IPS-20b (cell line): Measurements from ENCODE around the gene ASB13.

Source experiments
- H3K27ac ChIP-seq: one replicate; pipeline ENCODE4 v1.5.1; 2013; ENCODE audit warnings: low read length
- H3K27me3 ChIP-seq: 2 replicates; pipeline ENCODE4 v1.6.1; 2013; ENCODE audit warnings: mild to moderate bottlenecking, low read length, inconsistent platforms; ENCODE audit not compliant: insufficient read depth
- H3K36me3 ChIP-seq: 2 replicates; pipeline ENCODE4 v1.6.1; 2013; ENCODE audit warnings: low read depth, mild to moderate bottlenecking, inconsistent platforms, low read length, moderate library complexity; ENCODE audit not compliant: insufficient read depth
- H3K4me1 ChIP-seq: 2 replicates; pipeline ENCODE4 v1.6.1; 2013; ENCODE audit warnings: mild to moderate bottlenecking, control low read depth, inconsistent platforms, low read length, moderate library complexity; ENCODE audit not compliant: insufficient read depth
- H3K4me3 ChIP-seq: 2 replicates; pipeline ENCODE4 v1.5.1; 2013; ENCODE audit warnings: mild to moderate bottlenecking, low read length, inconsistent platforms
- H3K9ac ChIP-seq: 2 replicates; pipeline ENCODE4 v1.6.1; 2013; ENCODE audit warnings: low read depth, mild to moderate bottlenecking, inconsistent platforms, low read length, moderate library complexity
- H3K9me3 ChIP-seq: 2 replicates; pipeline ENCODE4 v1.6.1; 2013; ENCODE audit warnings: mild to moderate bottlenecking, low read depth, low read length, inconsistent platforms; ENCODE audit not compliant: insufficient read depth

ASB13 gene

DNA sequence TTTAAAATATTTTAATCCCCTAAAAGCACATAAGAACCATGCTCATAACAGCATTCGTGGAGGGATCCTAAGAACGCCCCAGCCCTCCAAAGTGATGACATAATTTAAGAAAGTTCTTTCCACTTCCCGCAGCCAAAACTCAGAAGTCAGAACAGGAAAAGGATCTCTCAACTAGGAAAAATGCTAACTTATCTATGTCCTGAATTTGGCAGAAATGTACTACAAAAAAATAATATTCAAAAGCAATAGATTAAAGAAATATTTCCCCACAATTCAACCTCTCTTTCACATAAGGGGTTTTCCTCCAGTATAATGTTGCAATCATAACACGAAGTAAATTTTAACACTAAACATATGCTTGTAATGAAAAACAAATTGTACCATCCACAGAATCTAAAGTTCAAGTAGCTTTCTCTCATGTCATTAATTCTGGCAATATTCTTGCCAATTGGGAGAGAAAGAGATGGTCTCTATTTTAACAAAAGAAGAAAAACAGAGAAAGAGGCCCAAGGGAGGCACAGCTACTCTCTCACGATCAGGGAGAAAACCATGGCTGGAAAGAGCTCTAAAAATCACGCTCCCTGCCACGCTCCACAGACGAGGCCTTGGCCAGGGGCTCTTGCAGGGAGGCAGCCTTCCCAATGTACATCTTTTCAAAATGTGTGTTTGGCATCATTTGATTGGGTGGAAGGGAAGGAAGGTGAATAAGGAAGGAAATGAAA, 22.9 kb downstream of the ASB13 start:
- no peaks in the 10 kb centered on the region for H3K27me3 ChIP-seq
- H3K9ac ChIP-seq, result no peak overlapping the region
- no peaks in the 10 kb centered on the region for H3K9me3 ChIP-seq
- H3K36me3 ChIP-seq, result peaks cover 56% of the 10 kb centered on the region
- no peak overlapping the region for H3K27ac ChIP-seq
- H3K4me3 ChIP-seq, result no peak overlapping the region
- H3K4me1 ChIP-seq, result no peaks in the 10 kb centered on the region

GRCh38 chr10:5641501-5641900, 24.9 kb downstream of the ASB13 start:
- Histone ChIP-seq H3K4me3 (no peak overlapping the region), H3K36me3 (peaks cover 37% of the 10 kb centered on the region), H3K9ac (no peak overlapping the region)

GRCh38 chr10:5640501-5640900, 25.9 kb downstream of the ASB13 start:
- Histone ChIP-seq H3K4me1 (no peaks in the 10 kb centered on the region), H3K27ac (no peak overlapping the region), H3K9me3 (no peaks in the 10 kb centered on the region), H3K36me3 (peaks cover 35% of the 10 kb centered on the region), H3K9ac (no peak overlapping the region), H3K4me3 (no peak overlapping the region), H3K27me3 (no peaks in the 10 kb centered on the region)

More at GRCh38 chr10:5641501-5641900, 24.9 kb downstream of the ASB13 start:
- H3K27ac ChIP-seq, result no peak overlapping the region
- H3K27me3 ChIP-seq, result no peaks in the 10 kb centered on the region
- H3K9me3 ChIP-seq, result no peaks in the 10 kb centered on the region
- H3K4me1 ChIP-seq, result no peaks in the 10 kb centered on the region

DNA sequence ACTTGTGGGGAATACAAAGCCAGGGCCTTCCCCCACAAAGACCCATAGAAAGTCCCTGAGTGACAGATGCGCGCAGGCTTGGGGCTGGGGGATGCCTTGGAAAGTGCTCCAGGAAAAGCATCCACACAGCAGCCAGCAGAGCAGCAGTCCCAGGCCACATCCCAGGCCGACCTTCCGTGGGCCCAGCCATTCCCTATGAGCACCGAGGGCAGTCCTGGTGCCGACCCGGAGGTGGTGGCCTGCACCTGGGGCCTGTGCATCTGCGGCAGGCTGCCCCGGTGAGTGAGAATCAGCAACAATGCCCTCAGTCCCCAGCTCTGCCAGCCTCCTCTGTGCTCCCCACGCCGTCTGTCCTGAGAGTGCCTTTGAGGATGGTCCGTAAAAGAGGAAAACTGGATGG, 26.4 kb downstream of the ASB13 start:
- Histone ChIP-seq H3K27me3 (no peaks in the 10 kb centered on the region), H3K27ac (no peak overlapping the region), H3K4me1 (no peaks in the 10 kb centered on the region), H3K9ac (no peak overlapping the region), H3K36me3 (peaks cover 35% of the 10 kb centered on the region), H3K4me3 (no peak overlapping the region), H3K9me3 (no peaks in the 10 kb centered on the region)

DNA sequence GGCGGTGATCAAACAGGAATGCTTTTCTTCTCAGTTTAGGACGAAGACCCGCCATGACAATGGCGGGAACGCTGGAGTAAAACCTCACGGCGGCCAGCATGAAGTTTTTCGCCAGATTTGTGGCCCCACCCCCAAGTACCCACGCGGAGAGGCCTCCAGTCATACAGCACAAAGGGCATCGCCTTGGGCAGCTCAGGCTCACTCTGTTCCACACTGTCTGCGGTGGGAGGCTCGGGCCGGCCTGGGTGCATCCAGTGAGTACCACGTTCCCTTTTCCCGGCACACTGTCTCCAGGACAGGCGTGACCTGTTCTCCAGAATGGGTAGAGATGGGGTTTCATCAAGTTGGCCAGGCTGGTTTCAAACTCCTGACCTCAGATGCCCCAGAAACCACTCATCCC, 27.3 kb downstream of the ASB13 start:
- no peak overlapping the region for H3K9ac ChIP-seq
- peaks cover 35% of the 10 kb centered on the region for H3K36me3 ChIP-seq
- no peaks in the 10 kb centered on the region for H3K27me3 ChIP-seq
- H3K4me1 ChIP-seq, result no peaks in the 10 kb centered on the region
- no peaks in the 10 kb centered on the region for H3K9me3 ChIP-seq
- no peak overlapping the region for H3K4me3 ChIP-seq
- no peak overlapping the region for H3K27ac ChIP-seq

GRCh38 chr10:5638494-5638893, 27.9 kb downstream of the ASB13 start:
- Histone ChIP-seq H3K27me3 (no peaks in the 10 kb centered on the region), H3K27ac (no peak overlapping the region), H3K36me3 (peaks cover 32% of the 10 kb centered on the region), H3K4me3 (no peak overlapping the region), H3K4me1 (no peaks in the 10 kb centered on the region), H3K9ac (no peak overlapping the region), H3K9me3 (no peaks in the 10 kb centered on the region)

DNA sequence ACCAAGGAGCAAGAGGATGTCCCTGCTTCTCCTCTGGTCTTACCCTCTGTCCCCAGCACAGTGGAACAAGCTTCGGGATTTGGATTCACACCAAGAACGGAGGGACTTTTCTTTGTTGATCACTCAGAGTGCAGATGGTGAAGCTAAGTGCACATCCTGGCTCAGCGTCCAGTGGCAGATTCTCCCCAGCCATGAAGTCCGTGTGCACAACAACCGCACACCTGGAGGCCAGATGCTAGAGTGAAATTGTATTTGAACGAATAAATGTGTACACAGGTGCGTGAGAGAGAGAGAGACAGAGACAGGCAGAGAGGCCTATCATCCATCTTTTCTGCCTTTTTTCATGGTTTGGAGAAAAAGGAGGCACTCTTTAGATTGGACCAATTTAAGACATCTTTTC, 31.5 kb downstream of the ASB13 start:
- Histone ChIP-seq H3K9me3 (no peaks in the 10 kb centered on the region), H3K27ac (no peak overlapping the region), H3K4me3 (no peak overlapping the region), H3K4me1 (no peaks in the 10 kb centered on the region), H3K27me3 (no peaks in the 10 kb centered on the region), H3K9ac (no peak overlapping the region), H3K36me3 (peaks cover 11% of the 10 kb centered on the region)

DNA sequence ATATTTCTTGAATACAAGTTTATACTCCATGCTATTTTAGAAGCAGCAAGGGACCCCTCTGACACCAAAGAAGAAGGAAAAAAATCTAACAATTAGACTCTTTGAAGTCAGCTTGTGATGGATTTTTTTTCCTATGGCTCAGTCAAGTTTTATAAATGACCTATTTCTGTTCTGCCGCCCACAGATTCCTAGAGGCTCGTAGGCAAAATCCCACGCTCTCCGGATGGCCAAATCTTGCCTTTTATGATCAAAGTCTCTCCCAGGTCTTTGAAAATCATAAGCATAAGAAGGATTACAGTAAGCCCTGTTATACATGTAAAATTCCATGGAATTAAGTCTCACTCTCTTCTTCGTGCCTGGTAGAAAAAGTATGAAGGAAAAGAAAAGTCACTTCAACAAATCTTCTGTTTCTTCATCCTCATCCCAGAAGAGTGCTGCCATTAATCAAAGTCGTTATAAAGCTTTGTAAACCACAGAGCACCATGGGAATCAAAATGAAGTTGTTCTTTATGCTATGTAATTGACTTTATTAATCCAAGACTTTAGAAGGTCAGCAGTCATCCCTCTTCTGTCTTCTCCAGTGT, 33.1 kb downstream of the ASB13 start:
- H3K36me3 ChIP-seq, result no peaks in the 10 kb centered on the region
- no peaks in the 10 kb centered on the region for H3K9me3 ChIP-seq
- no peaks in the 10 kb centered on the region; the same call in 1 of the 2 replicates for H3K4me1 ChIP-seq
- no peaks in the 10 kb centered on the region for H3K27me3 ChIP-seq
- no peak overlapping the region for H3K4me3 ChIP-seq
- H3K9ac ChIP-seq, result no peak overlapping the region
- no peak overlapping the region for H3K27ac ChIP-seq

GRCh38 chr10:5632446-5632845, 33.9 kb downstream of the ASB13 start:
- H3K36me3 ChIP-seq, result no peaks in the 10 kb centered on the region
- H3K4me1 ChIP-seq, result no peaks in the 10 kb centered on the region; the same call in 1 of the 2 replicates
- no peak overlapping the region for H3K9ac ChIP-seq
- no peak overlapping the region for H3K27ac ChIP-seq
- no peaks in the 10 kb centered on the region for H3K27me3 ChIP-seq
- H3K9me3 ChIP-seq, result no peaks in the 10 kb centered on the region
- H3K4me3 ChIP-seq, result no peak overlapping the region

DNA sequence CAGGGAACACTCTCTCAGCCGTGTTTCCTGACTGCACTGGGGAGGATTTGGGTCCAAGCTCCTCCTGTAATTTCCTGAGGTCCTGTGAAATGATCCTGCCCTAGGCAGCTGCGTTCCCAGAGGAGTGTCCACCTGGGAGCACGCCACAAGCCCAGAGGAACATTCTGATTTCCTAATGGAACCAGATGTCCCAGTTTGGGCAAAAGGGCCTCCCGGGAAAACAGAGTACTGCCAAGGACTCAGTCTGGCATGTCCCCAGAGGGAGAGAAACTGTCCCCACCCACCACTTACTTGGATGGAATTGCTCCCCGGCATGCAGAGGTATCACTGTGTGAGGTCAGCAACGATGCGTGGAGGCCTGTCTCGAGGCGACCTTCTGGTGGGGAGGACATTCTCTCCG, 34.5 kb downstream of the ASB13 start:
- Histone ChIP-seq H3K27me3 (no peaks in the 10 kb centered on the region), H3K9ac (no peak overlapping the region), H3K27ac (no peak overlapping the region), H3K4me1 (no peaks in the 10 kb centered on the region; the same call in 1 of the 2 replicates), H3K9me3 (no peaks in the 10 kb centered on the region), H3K36me3 (no peaks in the 10 kb centered on the region), H3K4me3 (no peak overlapping the region)

DNA sequence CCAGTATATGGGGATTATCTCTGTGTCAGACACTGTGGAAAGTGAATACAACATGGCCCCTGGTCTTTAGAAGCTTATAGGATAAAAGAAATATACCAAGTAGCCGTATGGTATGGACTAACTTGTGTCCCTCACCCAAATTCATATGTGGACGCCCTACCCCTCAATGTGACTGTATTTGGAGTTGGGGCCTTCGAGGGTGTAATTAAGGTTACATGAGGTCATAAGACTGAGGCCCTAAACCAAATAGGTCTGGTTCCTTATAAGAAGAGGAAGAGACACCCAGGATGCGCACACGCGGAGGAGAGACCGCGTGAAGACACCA, 36.3 kb downstream of the ASB13 start:
- no peak overlapping the region for H3K27ac ChIP-seq
- no peak overlapping the region for H3K4me3 ChIP-seq
- no peaks in the 10 kb centered on the region; the same call in 1 of the 2 replicates for H3K4me1 ChIP-seq
- H3K9me3 ChIP-seq, result no peaks in the 10 kb centered on the region
- H3K27me3 ChIP-seq, result no peaks in the 10 kb centered on the region
- H3K36me3 ChIP-seq, result no peaks in the 10 kb centered on the region
- no peak overlapping the region for H3K9ac ChIP-seq

DNA sequence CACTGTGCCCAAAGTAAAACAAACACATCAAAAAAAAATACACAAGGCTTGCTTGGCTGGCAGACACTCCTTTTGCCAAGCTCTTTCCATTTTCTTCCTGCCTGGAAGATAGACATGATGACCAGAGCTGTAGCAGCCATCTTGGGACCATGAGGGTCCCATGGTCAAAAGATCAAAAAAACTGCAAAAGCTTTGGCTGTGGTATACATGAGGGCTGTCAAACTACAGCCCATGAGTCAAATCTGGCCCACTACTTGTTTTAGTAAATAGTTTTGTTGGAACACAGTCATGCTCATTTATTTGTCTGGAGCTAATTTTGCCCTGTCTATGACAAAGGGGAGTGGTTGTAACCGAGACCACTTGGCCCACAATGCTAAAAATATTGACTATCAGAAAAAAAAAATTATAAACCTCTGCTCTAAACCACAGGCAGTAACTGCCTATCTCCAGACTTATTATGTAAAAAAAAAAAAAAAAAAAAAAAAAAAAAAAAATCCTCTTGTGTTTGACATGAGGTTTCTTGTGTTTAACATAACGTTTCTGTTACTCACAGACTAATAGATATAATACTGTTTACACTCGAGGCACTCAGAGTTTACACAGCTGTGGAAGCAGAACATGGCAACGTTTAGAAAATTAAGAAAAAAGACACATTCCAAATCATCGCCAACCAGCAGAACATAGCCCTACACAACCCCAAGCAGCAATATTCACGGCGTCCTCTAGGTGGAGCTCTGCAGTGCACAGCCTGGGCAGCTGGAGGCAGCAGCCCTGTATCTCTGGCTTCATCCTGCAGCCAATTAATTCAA, 36.9 kb downstream of the ASB13 start:
- H3K27ac ChIP-seq, result no peak overlapping the region
- no peaks in the 10 kb centered on the region for H3K36me3 ChIP-seq
- H3K9me3 ChIP-seq, result no peaks in the 10 kb centered on the region
- no peak overlapping the region for H3K4me3 ChIP-seq
- no peaks in the 10 kb centered on the region for H3K27me3 ChIP-seq
- no peaks in the 10 kb centered on the region; the same call in 1 of the 2 replicates for H3K4me1 ChIP-seq
- no peak overlapping the region for H3K9ac ChIP-seq
